Measurements from ENCODE around the gene DLGAP1. TPM values are rescaled to one million over a fixed set of nuclear protein-coding genes. Genes with fewer than 3 reads are reported as not detected.

DLGAP1 gene
- total and polyA plus RNA-seq, 4 donors, result 0.54 to 11.8 (median 3.1) TPM

DNA sequence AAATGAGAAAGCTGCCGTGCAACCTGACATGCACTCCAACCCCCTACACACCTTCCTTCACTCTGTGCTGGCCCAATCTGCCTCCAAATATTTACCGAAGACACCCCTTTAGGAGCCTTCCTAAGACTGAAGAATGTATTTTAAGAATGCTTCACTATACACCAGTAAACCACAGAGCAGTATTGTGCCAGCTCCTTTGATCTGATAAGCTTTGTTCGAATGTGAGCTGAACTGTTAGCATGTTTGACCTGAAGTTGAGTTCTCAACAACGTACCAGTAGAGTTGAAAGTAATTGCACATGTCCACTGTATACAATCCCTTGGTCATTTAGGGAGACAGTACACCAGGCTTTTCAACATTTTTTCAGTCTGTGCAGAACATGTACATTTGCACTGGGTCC lies 745.9 kb downstream of the DLGAP1 start:
- H3K4me1 ChIP-seq (ENCODE audit: control insufficient read depth in 5 of 5, insufficient read depth in 5 of 5, low read length in 5 of 5), result peaks cover 0 to 19% (median 4%) of the 10 kb centered on the region in 5 donors
- no peaks in the 10 kb centered on the region for H3K9me3 ChIP-seq (ENCODE audit: control insufficient read depth in 4 of 4, insufficient read depth in 3 of 4, low read length in 3 of 4)
- H3K4me3 ChIP-seq, result no peak overlapping the region
- H3K27ac ChIP-seq (ENCODE audit: low read depth in 1 of 2, low read length in 1 of 2), result no peak overlapping the region
- TF ChIP-seq, protein P1, sequence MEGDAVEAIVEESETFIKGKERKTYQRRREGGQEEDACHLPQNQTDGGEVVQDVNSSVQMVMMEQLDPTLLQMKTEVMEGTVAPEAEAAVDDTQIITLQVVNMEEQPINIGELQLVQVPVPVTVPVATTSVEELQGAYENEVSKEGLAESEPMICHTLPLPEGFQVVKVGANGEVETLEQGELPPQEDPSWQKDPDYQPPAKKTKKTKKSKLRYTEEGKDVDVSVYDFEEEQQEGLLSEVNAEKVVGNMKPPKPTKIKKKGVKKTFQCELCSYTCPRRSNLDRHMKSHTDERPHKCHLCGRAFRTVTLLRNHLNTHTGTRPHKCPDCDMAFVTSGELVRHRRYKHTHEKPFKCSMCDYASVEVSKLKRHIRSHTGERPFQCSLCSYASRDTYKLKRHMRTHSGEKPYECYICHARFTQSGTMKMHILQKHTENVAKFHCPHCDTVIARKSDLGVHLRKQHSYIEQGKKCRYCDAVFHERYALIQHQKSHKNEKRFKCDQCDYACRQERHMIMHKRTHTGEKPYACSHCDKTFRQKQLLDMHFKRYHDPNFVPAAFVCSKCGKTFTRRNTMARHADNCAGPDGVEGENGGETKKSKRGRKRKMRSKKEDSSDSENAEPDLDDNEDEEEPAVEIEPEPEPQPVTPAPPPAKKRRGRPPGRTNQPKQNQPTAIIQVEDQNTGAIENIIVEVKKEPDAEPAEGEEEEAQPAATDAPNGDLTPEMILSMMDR (IDR thresholded peaks at IDR 0.05; ENCODE audit: control extremely low read depth, extremely low read depth), result no peak
- no peaks in the 10 kb centered on the region for H3K36me3 ChIP-seq (ENCODE audit: control insufficient read depth in 4 of 4, insufficient read depth in 4 of 4, low read length in 4 of 4)
- no peak overlapping the region for H3K9ac ChIP-seq (ENCODE audit: insufficient read depth in 1 of 2, low read length in 2 of 2)
- ATAC-seq (ENCODE audit: insufficient read depth, low FRiP score), result no peak
- H3K27me3 ChIP-seq (ENCODE audit: control insufficient read depth in 3 of 3, insufficient read depth in 3 of 3, low read length in 2 of 3), result no peaks in the 10 kb centered on the region
- WGBS, 2 donors, result 31 to 34% methylated on average over 4 of the region's 4 CpGs
- DNase-seq, result peak in 2 of 3 donors; percentile 34 to 38

DNA sequence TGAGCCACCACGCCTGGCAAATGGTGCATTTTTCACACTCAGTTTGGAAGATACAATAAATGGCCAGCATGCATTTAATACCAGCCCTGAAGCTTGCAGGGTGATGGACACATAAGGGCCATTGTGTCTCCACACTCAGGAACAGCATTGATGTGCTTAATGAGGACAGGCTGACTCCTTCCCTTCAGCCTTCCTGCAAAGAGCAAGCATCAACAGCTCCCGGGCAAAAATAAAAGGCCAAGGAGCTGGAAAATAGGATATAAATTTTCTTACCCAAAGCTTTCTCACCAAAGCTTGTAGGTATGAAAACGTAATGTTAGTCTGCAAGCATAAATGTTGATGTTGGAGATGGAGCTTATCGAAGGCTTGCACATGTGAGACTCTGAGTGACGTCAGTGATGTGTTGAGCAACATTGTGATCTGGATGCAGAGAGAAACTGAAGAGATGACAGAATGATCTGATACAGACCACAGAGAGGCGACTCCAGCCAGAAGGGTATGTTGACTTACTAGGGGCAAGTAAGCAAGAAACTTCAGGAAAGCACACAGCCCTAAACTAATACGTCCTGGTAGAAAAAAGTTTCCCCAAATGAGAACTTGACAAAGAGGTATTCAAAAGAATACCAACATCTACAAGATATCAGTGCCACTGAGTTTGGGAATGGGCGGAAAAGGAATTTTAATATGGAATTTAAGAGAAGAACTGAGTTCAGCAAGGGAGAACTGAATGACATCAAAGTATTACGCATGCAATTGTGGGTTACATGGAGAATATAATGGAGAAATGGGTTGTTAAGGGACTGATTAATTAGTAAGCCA lies 748.6 kb downstream of the DLGAP1 start:
- TF ChIP-seq, protein P1 (IDR thresholded peaks at IDR 0.05; ENCODE audit: control extremely low read depth, extremely low read depth), result no peak
- Histone ChIP-seq H3K27me3 (ENCODE audit: control insufficient read depth in 3 of 3, insufficient read depth in 3 of 3, low read length in 2 of 3) (no peaks in the 10 kb centered on the region), H3K4me3 (no peak overlapping the region), H3K9me3 (ENCODE audit: control insufficient read depth in 4 of 4, insufficient read depth in 3 of 4, low read length in 3 of 4) (no peaks in the 10 kb centered on the region), H3K27ac (ENCODE audit: low read depth in 1 of 2, low read length in 1 of 2) (no peak overlapping the region), H3K36me3 (ENCODE audit: control insufficient read depth in 4 of 4, insufficient read depth in 4 of 4, low read length in 4 of 4) (no peaks in the 10 kb centered on the region), H3K9ac (ENCODE audit: insufficient read depth in 1 of 2, low read length in 2 of 2) (no peak overlapping the region), H3K4me1 (ENCODE audit: control insufficient read depth in 5 of 5, insufficient read depth in 5 of 5, low read length in 5 of 5) (peaks cover 0 to 15% (median 4%) of the 10 kb centered on the region in 5 donors)
- no peak for ATAC-seq (ENCODE audit: insufficient read depth, low FRiP score)
- no peak for DNase-seq
- 75 to 86% methylated on average over 9 of the region's 9 CpGs for WGBS, 2 donors

DNA sequence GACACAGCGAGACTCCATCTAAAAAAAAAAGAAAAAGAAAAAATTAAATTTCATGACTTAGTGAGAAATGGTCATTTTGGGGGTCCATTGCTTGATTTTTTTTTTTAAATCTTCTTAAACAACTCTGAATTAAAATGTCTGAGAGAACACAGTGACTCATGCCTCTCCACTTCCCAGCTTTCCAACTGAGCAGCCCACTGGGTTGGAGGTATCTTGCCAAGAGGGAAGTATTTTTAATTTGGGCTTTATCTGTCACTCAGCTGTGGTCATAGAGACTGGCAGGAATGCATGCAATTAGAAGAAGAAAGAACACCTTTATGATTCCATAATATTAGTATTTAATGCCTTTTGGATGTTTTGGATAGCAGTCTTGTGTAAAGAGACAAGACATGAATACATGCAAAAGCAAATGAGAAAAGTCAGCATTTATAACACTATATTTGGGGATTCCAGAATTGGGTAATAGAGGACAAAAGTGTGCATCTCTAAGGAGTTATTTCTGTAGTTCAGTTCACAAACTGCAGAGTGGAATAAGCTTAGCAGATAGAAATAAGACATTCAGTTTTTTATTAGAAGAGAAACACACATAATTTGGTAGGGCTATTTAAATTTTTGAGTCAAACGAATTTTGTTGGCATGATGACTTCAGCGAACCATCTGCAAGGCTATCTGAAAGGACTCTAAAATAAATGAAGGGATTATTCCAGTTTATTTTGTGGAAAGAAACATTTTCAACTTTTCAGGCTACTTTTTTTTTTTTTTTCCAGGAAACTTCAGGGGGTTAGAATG lies 750.4 kb downstream of the DLGAP1 start:
- peaks cover 0 to 6% (median 0%) of the 10 kb centered on the region in 5 donors for H3K4me1 ChIP-seq (ENCODE audit: control insufficient read depth in 5 of 5, insufficient read depth in 5 of 5, low read length in 5 of 5)
- TF ChIP-seq, protein P1 (IDR thresholded peaks at IDR 0.05; ENCODE audit: control extremely low read depth, extremely low read depth), result no peak
- no peak overlapping the region for H3K9ac ChIP-seq (ENCODE audit: insufficient read depth in 1 of 2, low read length in 2 of 2)
- H3K27ac ChIP-seq (ENCODE audit: low read depth in 1 of 2, low read length in 1 of 2), result no peak overlapping the region
- no peaks in the 10 kb centered on the region for H3K9me3 ChIP-seq (ENCODE audit: control insufficient read depth in 4 of 4, insufficient read depth in 3 of 4, low read length in 3 of 4)
- ATAC-seq (ENCODE audit: insufficient read depth, low FRiP score) (no peak), DNase-seq (no peak)
- no peaks in the 10 kb centered on the region for H3K27me3 ChIP-seq (ENCODE audit: control insufficient read depth in 3 of 3, insufficient read depth in 3 of 3, low read length in 2 of 3)
- H3K4me3 ChIP-seq, result no peak overlapping the region
- whole genome bisulfite sequencing, 2 donors, result 88 to 91% methylated on average over 3 of the region's 3 CpGs
- no peaks in the 10 kb centered on the region for H3K36me3 ChIP-seq (ENCODE audit: control insufficient read depth in 4 of 4, insufficient read depth in 4 of 4, low read length in 4 of 4)

Measured in lung (tissue), 12 donors.